Fibroblast of mammary gland (primary cell): ENCODE results near the gene RITA1.
A peak's percentile ranks its signal among the peaks of the same experiment; 100 is the strongest.

Source experiments
- DNase-seq: peaks from one replicate; pipeline ENCODE4 v3.0.0-alpha.2; 2010; ENCODE audit warnings: low read depth
- H3K4me3 ChIP-seq: 2 replicates; pipeline ENCODE4 v1.5.1; 2011; ENCODE audit warnings: low read depth, mild to moderate bottlenecking, low read length, moderate library complexity; ENCODE audit not compliant: control insufficient read depth
- CTCF ChIP-seq: conservative IDR thresholded peaks from 2 replicates; pipeline ENCODE4 v1.5.1; 2011; ENCODE audit warnings: low read depth, low read length, inconsistent platforms; ENCODE audit not compliant: control insufficient read depth, insufficient read depth

Gene RITA1

GRCh38 chr12:113159937-113160336 lies 25.6 kb upstream of the RITA1 start:
- no peak overlapping the region for H3K4me3 ChIP-seq
- no peak for DNase-seq
- TF ChIP-seq CTCF = no peak

GRCh38 chr12:113161415-113162016 lies 24.0 kb upstream of the RITA1 start:
- DNase-seq = no peak
- TF ChIP-seq CTCF = no peak
- no peak overlapping the region for H3K4me3 ChIP-seq

GRCh38 chr12:113162102-113163029 lies 23.2 kb upstream of the RITA1 start:
- DNase-seq = peak; percentile 67
- H3K4me3 ChIP-seq = no peak overlapping the region
- no peak for TF ChIP-seq CTCF

GRCh38 chr12:113163030-113163360 lies 22.5 kb upstream of the RITA1 start:
- no peak for DNase-seq
- no peak for TF ChIP-seq CTCF
- H3K4me3 ChIP-seq = no peak overlapping the region

GRCh38 chr12:113164014-113164413 lies 21.5 kb upstream of the RITA1 start:
- H3K4me3 ChIP-seq = no peak overlapping the region
- DNase-seq = no peak
- TF ChIP-seq CTCF = no peak

- no peak for TF ChIP-seq CTCF
- DNase-seq = no peak
- H3K4me3 ChIP-seq = no peak overlapping the region
Observed at GRCh38 chr12:113165521-113166450, 19.7 kb upstream of the RITA1 start.
